SK-N-SH (cell line): ENCODE data around the gene ADRA1B.

Experiments
- RAD21 ChIP-seq: IDR thresholded peaks from 2 replicates; pipeline ENCODE4 v1.6.1; 2012; ENCODE audit warnings: mild to moderate bottlenecking, low read length
- TAF1 ChIP-seq: IDR thresholded peaks from 2 replicates; pipeline ENCODE4 v1.6.1; 2012; ENCODE audit warnings: low read depth, mild to moderate bottlenecking, low read length, moderate library complexity, borderline replicate concordance
- TF ChIP-seq, protein P1 (sequence below): fragments of 200-600 bp; sonication (generic); IDR thresholded peaks from 2 replicates; pipeline ENCODE4 v1.6.1; 2017; ENCODE audit warnings: antibody characterized with exemption, mild to moderate bottlenecking, moderate library complexity
- TF ChIP-seq, protein P2 (sequence below): IDR thresholded peaks from 2 replicates; pipeline ENCODE4 v1.4.0; 2012; ENCODE audit warnings: low read depth
- TF ChIP-seq, protein P3 (sequence below): IDR thresholded peaks from 2 replicates; pipeline ENCODE4 v1.4.0; 2012; ENCODE audit warnings: low read depth, borderline replicate concordance

DNA sequence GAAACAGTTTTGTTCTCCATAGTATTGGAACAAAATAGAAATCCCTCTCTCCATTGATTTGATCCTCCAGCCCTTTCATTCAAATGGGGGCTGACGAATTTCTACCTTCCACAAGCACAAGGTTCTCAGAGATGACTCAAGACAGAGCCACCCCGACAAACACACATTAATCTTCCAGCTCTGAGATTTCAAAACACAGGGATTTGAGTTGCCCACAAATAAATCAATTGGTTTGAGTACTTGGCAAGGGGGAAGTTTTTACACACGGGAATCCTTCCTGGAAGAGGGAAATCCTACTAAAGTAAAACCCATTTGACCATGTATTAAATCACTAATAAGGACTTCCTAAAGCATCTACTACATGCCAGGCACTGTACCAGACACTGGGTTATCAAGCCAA, 5.4 kb downstream of the ADRA1B start:
- TF ChIP-seq RAD21 (no peak), TAF1 (no peak)
- TF ChIP-seq, protein P1, sequence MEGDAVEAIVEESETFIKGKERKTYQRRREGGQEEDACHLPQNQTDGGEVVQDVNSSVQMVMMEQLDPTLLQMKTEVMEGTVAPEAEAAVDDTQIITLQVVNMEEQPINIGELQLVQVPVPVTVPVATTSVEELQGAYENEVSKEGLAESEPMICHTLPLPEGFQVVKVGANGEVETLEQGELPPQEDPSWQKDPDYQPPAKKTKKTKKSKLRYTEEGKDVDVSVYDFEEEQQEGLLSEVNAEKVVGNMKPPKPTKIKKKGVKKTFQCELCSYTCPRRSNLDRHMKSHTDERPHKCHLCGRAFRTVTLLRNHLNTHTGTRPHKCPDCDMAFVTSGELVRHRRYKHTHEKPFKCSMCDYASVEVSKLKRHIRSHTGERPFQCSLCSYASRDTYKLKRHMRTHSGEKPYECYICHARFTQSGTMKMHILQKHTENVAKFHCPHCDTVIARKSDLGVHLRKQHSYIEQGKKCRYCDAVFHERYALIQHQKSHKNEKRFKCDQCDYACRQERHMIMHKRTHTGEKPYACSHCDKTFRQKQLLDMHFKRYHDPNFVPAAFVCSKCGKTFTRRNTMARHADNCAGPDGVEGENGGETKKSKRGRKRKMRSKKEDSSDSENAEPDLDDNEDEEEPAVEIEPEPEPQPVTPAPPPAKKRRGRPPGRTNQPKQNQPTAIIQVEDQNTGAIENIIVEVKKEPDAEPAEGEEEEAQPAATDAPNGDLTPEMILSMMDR: no peak
- TF ChIP-seq, protein P2, sequence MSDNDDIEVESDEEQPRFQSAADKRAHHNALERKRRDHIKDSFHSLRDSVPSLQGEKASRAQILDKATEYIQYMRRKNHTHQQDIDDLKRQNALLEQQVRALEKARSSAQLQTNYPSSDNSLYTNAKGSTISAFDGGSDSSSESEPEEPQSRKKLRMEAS: no peak
- TF ChIP-seq, protein P3, sequence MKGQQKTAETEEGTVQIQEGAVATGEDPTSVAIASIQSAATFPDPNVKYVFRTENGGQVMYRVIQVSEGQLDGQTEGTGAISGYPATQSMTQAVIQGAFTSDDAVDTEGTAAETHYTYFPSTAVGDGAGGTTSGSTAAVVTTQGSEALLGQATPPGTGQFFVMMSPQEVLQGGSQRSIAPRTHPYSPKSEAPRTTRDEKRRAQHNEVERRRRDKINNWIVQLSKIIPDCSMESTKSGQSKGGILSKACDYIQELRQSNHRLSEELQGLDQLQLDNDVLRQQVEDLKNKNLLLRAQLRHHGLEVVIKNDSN: no peak
